H7 (cell line): ENCODE results near the gene ARMC7. TPM values are rescaled to one million over a fixed set of nuclear protein-coding genes. Genes with fewer than 3 reads are reported as not detected.
A peak's percentile ranks its signal among the peaks of the same experiment; 100 is the strongest.

ENCODE experiments used
- DNase-seq: peaks from one replicate; pipeline ENCODE4 v3.0.0; 2012
- H3K27me3 ChIP-seq: 2 replicates; pipeline ENCODE4 v1.6.0; 2011; ENCODE audit warnings: mild to moderate bottlenecking, low read length; ENCODE audit not compliant: control insufficient read depth, insufficient read depth
- H3K36me3 ChIP-seq: replicated peaks from 2 replicates; pipeline ENCODE4 v1.5.1; 2011; ENCODE audit warnings: low read length; ENCODE audit not compliant: control insufficient read depth, insufficient read depth
- H3K4me3 ChIP-seq: 2 replicates; pipeline ENCODE4 v1.5.1; 2011; ENCODE audit warnings: low read depth, mild to moderate bottlenecking, control low read depth, low read length, moderate library complexity; ENCODE audit not compliant: insufficient read depth
- total RNA-seq: library from RNA; depleted of rRNA; stranded (reverse); fragments of >200 nt; shearing (Covaris generic); gene quantifications from 2 replicates; pipeline ENCODE4 v1.2.3, GENCODE V29; 2014

ARMC7 gene
- total RNA-seq, 1 experiment from 2014 or later, result 6.2 TPM

DNA sequence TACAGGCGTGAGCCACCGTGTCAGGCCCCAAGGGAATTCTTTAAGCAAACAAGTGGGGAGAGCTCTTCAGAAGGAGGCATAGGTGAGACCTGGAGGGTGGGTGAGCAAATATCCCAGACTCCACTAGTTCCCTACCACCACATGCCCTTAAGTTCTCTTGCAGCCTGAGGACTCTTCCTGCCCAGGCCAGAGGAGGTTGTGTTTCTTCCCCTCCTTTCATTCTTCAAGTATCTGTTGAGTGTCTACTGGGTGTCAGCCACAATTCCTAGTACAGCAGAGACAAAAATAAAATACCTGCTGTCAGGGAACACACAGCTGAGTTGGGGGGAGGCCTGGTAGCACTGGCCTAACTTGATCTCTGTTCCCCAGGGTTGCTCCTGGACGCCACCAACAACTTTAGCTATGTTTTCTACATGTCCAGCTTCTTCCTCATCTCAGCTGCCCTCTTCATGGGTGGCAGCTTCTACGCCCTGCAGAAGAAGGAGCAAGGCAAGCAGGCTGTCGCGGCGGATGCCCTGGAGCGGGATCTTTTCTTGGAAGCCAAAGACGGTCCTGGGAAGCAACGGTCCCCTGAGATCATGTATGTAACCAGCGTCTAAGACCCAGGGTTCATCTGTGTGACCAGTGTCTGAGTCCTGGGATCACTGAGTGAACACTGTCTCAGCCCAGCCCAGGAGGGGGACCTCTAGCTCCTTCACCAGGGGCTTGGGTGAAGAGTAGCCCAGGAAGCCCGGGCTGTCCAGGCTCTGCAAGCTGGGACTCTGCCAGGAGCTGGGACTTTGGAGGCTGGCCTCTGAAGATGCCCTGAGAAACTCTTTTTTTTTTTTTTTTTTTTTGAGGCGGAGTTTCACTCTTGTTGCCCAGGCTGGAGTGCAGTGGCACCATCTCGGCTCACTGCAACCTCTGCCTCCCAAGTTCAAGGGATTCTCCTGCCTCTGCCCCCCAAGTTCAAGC is 5.9 kb upstream of the ARMC7 start:
- DNase-seq, result peak; percentile 32
- Histone ChIP-seq H3K27me3 (no peaks in the 10 kb centered on the region), H3K36me3 (peaks cover 8% of the 10 kb centered on the region), H3K4me3 (no peak overlapping the region)

DNA sequence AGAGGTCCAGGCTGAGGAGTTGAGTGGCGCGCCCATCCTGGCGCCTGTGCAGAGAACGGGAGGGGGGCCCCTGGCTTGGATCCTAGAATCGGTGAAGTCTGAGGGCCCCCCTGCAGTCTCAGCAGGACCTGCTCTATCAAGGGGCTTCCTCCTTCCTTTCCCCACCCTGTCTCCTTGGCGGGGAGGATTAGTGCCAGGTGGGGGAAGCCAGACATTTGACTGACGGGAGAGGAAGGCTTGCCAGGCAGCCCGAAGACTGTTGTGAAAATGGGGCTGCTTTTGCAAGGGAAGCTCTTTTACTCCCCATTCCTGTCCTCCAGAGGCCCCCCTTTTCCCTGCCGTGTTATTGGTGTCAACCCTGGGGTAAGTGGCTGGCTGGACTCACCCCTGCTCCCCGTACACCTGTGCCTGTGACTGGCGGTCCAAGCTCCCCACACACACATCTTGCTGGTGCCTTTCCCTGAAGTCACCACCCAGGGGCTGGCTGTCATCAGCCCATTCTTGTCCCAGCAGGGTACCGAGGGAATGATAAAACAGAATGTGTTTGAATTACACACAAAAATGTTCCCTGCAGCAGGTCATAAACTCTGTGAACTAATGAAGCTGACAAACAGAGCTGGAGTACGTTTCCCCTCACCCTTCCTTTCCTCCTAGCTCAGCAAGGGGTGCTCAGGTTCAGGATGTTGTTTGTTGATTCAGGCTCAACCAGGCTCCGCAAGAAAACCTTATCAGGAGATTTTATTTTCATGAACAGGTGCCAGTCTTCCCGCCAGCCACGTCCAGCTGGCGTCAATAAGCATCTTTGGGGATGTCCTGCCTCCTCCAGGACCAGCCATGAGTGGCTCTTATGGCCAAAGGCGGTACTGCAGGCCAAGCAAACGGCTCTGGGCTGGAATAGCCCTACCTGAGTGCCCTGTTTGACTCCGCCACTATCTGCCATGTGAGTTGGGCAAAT is 4.4 kb upstream of the ARMC7 start:
- no peak overlapping the region for H3K4me3 ChIP-seq
- peaks cover 3% of the 10 kb centered on the region for H3K36me3 ChIP-seq
- H3K27me3 ChIP-seq, result no peaks in the 10 kb centered on the region; the same call in 1 of the 2 replicates
- peak; percentile 91 for DNase-seq

DNA sequence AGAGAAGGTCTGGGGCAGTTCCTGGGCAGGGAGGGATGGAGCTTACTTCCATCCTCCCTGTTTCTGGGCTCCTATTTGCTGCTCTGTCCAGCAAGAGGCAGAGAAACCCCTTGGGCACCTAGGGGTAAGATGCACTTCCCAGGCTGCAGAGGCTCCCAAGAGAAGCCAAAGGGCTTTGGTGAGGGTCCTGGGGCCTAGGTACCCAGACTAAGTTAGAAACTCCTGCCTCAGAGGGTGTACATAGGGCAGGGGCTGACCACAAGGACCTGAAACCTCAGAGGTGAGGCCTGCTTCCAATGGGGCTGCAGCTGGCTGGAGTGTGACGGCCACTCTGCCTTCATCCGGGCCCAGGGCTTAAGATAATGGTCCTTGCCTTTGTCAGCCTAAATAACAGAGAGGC is 1.6 kb upstream of the ARMC7 start:
- H3K27me3 ChIP-seq, result no peaks in the 10 kb centered on the region; the same call in 1 of the 2 replicates
- H3K4me3 ChIP-seq, result no peak overlapping the region
- no peak for DNase-seq
- peaks cover 2% of the 10 kb centered on the region; the same call in 1 of the 2 replicates for H3K36me3 ChIP-seq

DNA sequence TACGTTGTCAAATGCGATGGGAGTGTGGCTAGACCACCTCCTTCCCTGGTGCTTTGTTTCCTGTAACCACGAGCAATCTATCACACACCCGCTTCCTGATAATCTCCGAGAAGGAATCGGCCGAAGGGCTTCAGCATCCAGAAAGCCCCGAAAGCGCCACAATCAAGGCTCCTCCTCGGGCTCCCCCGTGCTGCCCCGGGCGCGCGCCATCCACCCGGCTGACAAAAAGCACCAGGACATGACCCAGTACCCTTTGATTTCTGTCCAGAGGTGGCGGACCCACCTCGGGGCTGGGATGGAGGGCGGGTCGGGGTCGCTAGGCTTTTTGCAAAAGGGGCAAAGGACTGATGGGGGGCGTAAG is 743 bp upstream of the ARMC7 start:
- DNase-seq, result peak; percentile 86
- peaks cover 2% of the 10 kb centered on the region; the same call in 1 of the 2 replicates for H3K36me3 ChIP-seq
- H3K27me3 ChIP-seq, result no peaks in the 10 kb centered on the region; the same call in 1 of the 2 replicates
- H3K4me3 ChIP-seq, result peak overlapping the region; percentile 71

DNA sequence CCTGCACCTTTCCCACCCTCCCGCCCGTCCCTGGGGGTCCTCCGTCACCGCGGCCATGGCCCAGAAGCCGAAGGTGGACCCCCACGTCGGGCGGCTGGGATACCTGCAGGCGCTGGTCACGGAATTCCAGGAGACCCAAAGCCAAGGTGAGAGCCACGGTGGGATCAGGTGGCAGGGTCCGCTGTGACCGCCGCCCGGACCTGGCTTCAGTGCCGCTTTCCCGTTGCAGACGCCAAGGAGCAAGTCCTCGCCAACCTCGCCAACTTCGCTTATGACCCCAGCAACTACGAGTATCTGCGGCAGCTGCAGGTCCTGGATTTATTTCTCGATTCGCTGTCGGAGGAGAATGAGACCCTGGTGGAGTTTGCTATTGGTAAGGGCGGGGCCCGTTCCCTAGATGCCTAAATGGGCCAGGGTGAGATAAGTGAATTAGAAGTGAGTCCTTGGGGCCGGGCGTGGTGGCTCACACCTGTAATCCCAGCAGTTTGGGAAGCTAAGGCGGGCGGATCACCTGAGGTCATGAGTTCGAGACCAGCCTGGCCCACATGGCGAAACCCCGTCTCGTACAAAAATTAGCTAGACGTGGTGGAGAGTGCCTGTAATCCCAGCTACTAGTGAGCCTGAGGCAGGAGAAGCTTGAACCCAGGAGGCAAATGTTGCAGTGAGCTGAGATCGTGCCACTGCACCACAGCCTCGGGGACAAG is 617 bp downstream of the ARMC7 start:
- DNase-seq, result peak; percentile 85
- peak overlapping the region; percentile 71 for H3K4me3 ChIP-seq
- H3K27me3 ChIP-seq, result no peaks in the 10 kb centered on the region; the same call in 1 of the 2 replicates
- peaks cover 1% of the 10 kb centered on the region; the same call in 1 of the 2 replicates for H3K36me3 ChIP-seq

DNA sequence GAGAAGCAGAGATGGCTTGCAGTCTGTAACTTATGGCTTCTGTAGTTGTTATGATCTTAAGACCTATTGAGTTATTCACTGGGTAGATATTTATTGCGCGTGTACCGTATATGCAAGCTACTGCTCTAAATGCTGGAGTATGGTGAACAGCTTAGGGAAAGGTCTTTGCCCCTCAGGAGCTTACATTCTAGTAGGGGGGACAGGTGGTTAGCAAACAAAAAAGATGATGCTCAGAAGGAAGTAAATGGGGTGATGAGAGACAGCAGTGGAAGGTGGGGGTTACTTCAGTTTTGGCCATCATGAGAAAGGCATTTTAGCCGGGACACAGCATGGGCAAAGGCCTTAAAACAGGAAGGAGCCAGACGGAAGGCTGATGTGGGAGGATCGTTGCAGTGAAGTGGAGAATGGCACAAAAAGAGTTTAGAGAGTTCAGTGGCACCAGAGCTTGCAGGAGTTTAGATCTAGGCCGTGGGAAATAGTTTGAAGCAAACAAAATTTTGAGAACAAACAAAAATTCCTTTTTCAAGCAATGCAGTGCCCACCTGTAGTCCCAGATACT is 2.1 kb downstream of the ARMC7 start:
- Histone ChIP-seq H3K27me3 (no peaks in the 10 kb centered on the region; the same call in 1 of the 2 replicates), H3K4me3 (no peak overlapping the region), H3K36me3 (peaks cover 1% of the 10 kb centered on the region; the same call in 1 of the 2 replicates)
- no peak for DNase-seq

DNA sequence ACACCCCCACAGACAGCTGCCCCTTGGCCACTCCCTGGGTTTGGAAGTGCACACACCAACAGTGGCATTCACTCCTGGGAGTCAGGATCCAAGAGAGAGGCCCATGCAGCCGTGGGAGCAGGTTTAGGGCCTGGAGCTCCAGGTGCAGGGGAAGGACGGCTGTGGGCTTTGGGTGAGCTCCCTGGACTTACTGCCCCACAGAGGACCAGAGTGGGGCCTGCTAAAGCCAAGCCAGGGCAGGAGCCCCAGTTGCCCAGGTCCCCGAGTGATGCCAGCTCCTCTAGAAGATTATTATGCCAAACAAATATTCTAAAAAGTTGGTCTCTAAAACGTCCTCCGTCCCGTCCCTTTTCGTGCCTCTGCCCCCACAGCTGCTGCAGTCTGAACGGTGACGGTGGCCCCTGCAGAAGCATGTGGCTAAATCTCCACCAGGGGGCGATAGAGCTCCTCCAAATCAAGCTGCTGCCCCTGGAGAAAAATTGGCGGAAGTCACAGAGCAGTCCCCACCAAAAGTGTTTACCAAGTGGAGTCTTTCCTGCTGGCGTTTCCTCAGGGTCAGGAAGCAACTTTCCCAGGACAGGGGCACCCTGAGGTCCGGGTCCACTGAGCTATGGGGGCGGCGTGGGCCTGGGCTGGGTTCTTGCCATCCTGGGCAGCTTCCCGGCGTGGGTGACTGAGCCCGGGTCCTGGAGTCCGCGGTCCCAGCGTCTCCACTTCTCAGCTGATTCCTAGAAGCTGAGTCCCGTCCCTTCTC is 4.2 kb downstream of the ARMC7 start:
- peaks cover 1% of the 10 kb centered on the region; the same call in 1 of the 2 replicates for H3K36me3 ChIP-seq
- no peak overlapping the region for H3K4me3 ChIP-seq
- peak; percentile 94 for DNase-seq
- H3K27me3 ChIP-seq, result no peaks in the 10 kb centered on the region; the same call in 1 of the 2 replicates

DNA sequence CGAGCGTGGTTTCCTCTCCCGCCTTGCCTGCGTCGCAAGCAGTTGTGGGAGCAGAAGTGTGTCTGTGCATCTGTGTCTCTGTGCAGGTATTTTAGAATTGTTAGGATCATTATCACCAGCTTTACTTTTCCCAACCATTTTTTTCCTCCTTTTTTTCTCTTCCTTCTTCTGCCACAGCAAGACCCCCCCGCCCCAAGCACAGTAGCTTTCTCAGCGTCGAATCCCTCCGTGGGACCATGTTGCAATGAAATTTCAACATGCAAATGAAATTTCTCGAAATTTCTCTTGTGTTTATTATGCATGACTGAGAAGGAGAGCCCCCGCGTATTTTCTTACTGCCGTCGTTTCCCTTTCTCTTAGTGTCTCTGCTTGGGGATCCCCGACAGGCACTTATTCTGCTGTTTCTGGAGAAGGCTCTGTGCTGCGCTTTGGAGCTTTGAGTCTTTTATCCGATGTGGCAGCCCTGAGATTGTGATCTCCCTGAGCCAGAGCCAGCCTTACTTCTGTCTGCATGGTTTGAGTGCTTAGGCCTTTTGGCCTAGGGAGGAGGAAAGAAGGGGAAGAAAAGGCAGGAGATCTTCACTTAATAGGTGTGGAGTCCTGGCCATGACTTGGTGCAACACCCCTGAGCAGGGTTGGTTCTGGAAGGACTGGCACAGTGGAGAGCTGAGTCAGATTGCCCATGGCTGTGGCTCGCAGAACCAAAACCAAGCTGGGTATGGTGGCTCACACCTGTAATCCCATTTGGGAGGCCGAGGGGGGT is 5.0 kb downstream of the ARMC7 start:
- H3K27me3 ChIP-seq, result no peaks in the 10 kb centered on the region
- no peak overlapping the region for H3K4me3 ChIP-seq
- DNase-seq, result no peak
- H3K36me3 ChIP-seq, result peaks cover 1% of the 10 kb centered on the region; the same call in 1 of the 2 replicates

DNA sequence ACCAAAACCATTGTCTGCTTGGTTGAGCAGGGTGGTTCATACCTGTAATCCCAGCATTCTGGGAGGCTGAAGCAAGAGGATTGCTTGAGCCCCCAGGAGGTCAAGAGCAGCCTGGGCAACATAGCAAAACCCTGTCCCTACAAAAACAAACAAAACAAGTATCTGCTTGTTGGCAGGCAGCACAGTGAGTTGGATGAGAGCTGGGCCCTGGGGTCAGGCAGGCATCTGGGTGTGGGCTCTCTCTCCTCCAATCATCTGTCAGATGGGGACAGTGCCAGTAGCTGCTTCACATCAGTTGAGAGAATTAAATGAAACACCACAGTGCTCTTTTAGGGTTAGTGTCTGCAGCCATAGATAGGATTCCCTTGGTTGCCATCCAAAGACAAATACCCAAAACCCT is 5.8 kb downstream of the ARMC7 start:
- H3K36me3 ChIP-seq, result peaks cover 1% of the 10 kb centered on the region; the same call in 1 of the 2 replicates
- H3K27me3 ChIP-seq, result no peaks in the 10 kb centered on the region
- no peak for DNase-seq
- H3K4me3 ChIP-seq, result no peak overlapping the region

DNA sequence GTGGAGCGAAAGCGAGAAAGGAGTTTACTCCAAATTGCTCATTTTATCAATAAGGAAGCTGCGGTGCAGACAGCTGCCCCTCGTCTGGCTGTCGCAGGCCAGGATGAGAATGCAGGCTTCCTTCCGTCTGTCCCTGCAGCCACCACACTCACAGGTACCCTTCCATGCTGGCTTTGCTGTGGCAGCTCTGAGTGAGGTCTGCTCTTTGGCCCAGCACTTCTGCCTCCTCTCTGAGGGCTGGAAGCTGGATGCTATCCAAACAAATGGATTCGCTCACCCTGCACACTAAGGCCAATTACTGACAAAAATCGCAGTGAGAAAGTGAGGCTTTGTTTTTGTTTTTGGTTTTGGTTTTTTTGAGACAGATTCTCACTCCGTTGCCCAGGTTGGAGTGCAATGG is 7.0 kb downstream of the ARMC7 start:
- no peak overlapping the region for H3K4me3 ChIP-seq
- peaks cover 1% of the 10 kb centered on the region; the same call in 1 of the 2 replicates for H3K36me3 ChIP-seq
- H3K27me3 ChIP-seq, result no peaks in the 10 kb centered on the region
- DNase-seq, result no peak

DNA sequence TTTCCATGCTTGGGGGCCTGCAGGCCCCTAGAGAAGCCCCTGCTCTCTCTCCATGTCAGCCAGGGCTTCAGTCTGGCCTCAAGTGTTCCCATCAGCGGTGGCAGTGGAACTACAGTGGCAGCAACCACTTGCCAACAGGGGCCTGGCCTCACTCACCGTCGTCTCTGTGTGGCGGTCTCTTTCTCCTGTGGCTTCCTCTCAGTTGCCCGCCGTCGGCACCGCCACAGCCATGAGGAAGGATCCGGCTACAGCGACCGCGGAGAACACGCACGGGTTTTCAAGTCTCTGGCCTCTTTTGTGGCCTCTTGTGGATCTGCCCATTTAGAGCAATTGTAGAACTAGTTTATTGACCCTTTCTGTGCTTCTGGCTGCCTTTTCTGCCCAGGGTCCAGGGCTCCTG is 8.5 kb downstream of the ARMC7 start:
- DNase-seq, result no peak
- Histone ChIP-seq H3K36me3 (peaks cover 1% of the 10 kb centered on the region; the same call in 1 of the 2 replicates), H3K27me3 (no peaks in the 10 kb centered on the region), H3K4me3 (no peak overlapping the region)

DNA sequence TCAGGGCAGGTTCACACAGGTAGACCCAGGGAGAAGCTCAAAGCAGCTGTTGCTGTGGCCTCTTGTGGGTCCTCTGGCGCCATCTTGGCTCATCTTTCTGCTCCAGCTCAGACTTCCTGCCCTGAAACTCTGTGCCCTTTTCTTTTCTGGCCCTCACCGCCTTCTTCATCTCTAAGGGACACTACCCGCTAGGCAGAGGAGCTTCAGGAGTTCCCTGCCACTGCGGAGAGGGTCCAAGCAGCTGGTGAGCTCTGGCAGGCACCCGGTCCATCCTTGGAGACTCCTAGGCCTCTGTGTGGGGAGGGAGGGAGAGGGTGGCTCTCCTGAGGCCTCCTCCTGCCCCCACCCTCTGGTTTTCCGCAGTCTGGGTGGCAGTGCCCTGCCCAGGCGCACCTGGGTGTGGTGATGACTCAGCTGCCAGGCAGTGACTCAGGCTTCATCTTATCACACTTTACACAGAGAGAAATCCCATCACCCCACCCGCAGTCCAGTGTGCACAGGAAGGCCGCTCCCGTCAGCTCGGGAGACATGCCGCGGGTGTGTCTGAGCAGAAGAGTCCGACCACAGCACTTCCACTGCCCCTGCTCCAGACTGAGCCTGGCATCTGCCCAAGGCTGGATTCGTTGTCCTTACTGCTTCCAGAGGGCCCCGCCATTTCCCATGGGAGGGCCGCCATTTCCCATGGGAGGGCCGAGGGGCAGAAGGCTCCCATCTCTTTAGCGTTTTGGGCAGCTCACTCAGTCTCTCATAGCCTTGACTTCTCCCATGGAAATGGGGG is 14.5 kb downstream of the ARMC7 start:
- DNase-seq, result no peak
- Histone ChIP-seq H3K27me3 (no peaks in the 10 kb centered on the region), H3K4me3 (no peak overlapping the region), H3K36me3 (no peaks in the 10 kb centered on the region)
